Lower leg skin (tissue), 4 donors: ENCODE measurements around the gene RAMP2. TPM values are rescaled to one million over a fixed set of nuclear protein-coding genes. Genes with fewer than 3 reads are reported as not detected.

Experiments used
- DNase-seq, 2 donors: peaks; one replicate each; pipeline ENCODE4 v3.0.0-alpha.2; 2019; ENCODE audit warnings: low spot score in 2 of 2
- H3K4me3 ChIP-seq: fragments of 200-600 bp; sonication (generic); 2 replicates; pipeline ENCODE4 v1.5.1; 2017; ENCODE audit warnings: mild to moderate bottlenecking, low read depth; ENCODE audit not compliant: poor library complexity, severe bottlenecking
- CTCF ChIP-seq, 3 donors: fragments of 450-650 bp; IDR thresholded peaks; one replicate each; pipeline ENCODE4 v1.5.1; 2016; ENCODE audit warnings: antibody characterized with exemption in 3 of 3, mild to moderate bottlenecking in 3 of 3, moderate library complexity in 2 of 3
- POLR2A ChIP-seq, 2 donors: fragments of 450-650 bp; IDR thresholded peaks; one replicate each; pipeline ENCODE4 v1.6.1; 2016 to 2017; ENCODE audit warnings: antibody characterized with exemption in 2 of 2, mild to moderate bottlenecking in 1 of 2, moderate library complexity in 1 of 2
- WGBS, 2 donors: methylation state at CpG; one replicate each; pipeline ENCODE4 v1.1.5; 2018; 5-methylcytosine and 5-hydroxymethylcytosine counted together
- intact Hi-C: fragments of 100-400 bp; cut with DNase I; formaldehyde crosslinking; loops from one replicate; pipeline ENCODE4 v1.15.0; 2023; ENCODE audit warnings: low total_unique reads
- total RNA-seq, 4 donors: library from RNA; depleted of rRNA; stranded (reverse); fragments of >200 nt; gene quantifications; one replicate each; pipeline ENCODE4 v1.1.0, GENCODE V29; 2016

Gene RAMP2
- total RNA-seq, 4 donors from 2014 or later = 9.6 to 34.2 (median 12.0) TPM

- no peak overlapping the region for H3K4me3 ChIP-seq
- DNase-seq = no peak
- TF ChIP-seq CTCF (IDR thresholded peaks at IDR 0.05) (no peak), POLR2A (IDR thresholded peaks at IDR 0.05) (no peak)
- WGBS, 2 donors = 43 to 47% methylated on average over 22 to 25 of the region's 25 CpGs
- intact Hi-C loops = no loop called here
These were observed 23.4 kb downstream of the RAMP2 start for GRCh38 chr17:42784409-42784808.

- intact Hi-C loops = no loop called here
- no peak overlapping the region for H3K4me3 ChIP-seq
- no peak for DNase-seq
- TF ChIP-seq POLR2A (IDR thresholded peaks at IDR 0.05) = no peak
- no peak for TF ChIP-seq CTCF (IDR thresholded peaks at IDR 0.05)
- 21 to 30% methylated on average over 44 to 52 of the region's 52 CpGs for WGBS, 2 donors
These were observed 24.0 kb downstream of the RAMP2 start for GRCh38 chr17:42784811-42785592.

- no peak for TF ChIP-seq POLR2A (IDR thresholded peaks at IDR 0.05)
- no peak for TF ChIP-seq CTCF (IDR thresholded peaks at IDR 0.05)
- intact Hi-C loops = no loop called here
- 90 to 92% methylated on average over 11 of the region's 11 CpGs for WGBS, 2 donors
- no peak overlapping the region for H3K4me3 ChIP-seq
- no peak for DNase-seq
These were observed 26.2 kb downstream of the RAMP2 start for GRCh38 chr17:42787266-42787665.

- no peak overlapping the region for H3K4me3 ChIP-seq
- no peak for DNase-seq
- intact Hi-C loops = no loop called here
- WGBS, 2 donors = 78 to 82% methylated on average over 2 of the region's 2 CpGs
- TF ChIP-seq CTCF (IDR thresholded peaks at IDR 0.05) = no peak
These were observed 30.9 kb downstream of the RAMP2 start for GRCh38 chr17:42791948-42792347.

- 68 to 71% methylated on average over 5 of the region's 5 CpGs for WGBS, 2 donors
- DNase-seq = no peak
- intact Hi-C loops = no loop called here
- H3K4me3 ChIP-seq = no peak overlapping the region
- TF ChIP-seq CTCF (IDR thresholded peaks at IDR 0.05) = no peak
- no peak for TF ChIP-seq POLR2A (IDR thresholded peaks at IDR 0.05)
These were observed 31.5 kb downstream of the RAMP2 start for GRCh38 chr17:42792545-42792944.

GRCh38 chr17:42795061-42795460 is 34.0 kb downstream of the RAMP2 start:
- H3K4me3 ChIP-seq = no peak overlapping the region
- DNase-seq = no peak
- TF ChIP-seq CTCF (IDR thresholded peaks at IDR 0.05) = no peak
- no peak for TF ChIP-seq POLR2A (IDR thresholded peaks at IDR 0.05)
- intact Hi-C loops = no loop called here
- WGBS, 2 donors = 67 to 74% methylated on average over 4 of the region's 4 CpGs
